Kidney (tissue), 14 donors: ENCODE results near the gene NCLN. TPM values are rescaled to one million over a fixed set of nuclear protein-coding genes. Genes with fewer than 3 reads are reported as not detected.
"Not testable (repeated sequence)": the region's sequence is repeated elsewhere in the genome, so short reads cannot be mapped to it uniquely, and the experiment has no call there.

ENCODE experiments used
- DNase-seq, 5 donors: peaks; one replicate each; pipeline ENCODE4 v3.0.0-alpha.2; 2013 to 2020
- FAIRE-seq: peaks from 2 replicates; lab custom pipeline; 2012; peaks lifted over from hg19 to GRCh38; lab: Jason Lieb, UNC
- H3K27ac ChIP-seq, 2 donors: one replicate each; pipeline ENCODE4 v1.7.0; 2013; ENCODE audit warnings: low read depth in 2 of 2, low read length in 2 of 2, inconsistent platforms in 1 of 2
- H3K27me3 ChIP-seq: one replicate; pipeline ENCODE4 v1.7.1; 2013; ENCODE audit warnings: low read length, inconsistent platforms; ENCODE audit not compliant: control insufficient read depth, insufficient read depth
- H3K36me3 ChIP-seq, 3 donors: one replicate each; pipeline versions ENCODE4 v1.7.0 to v1.7.1; 2013; ENCODE audit warnings: low read length in 3 of 3, control low read depth in 1 of 3, inconsistent platforms in 1 of 3; ENCODE audit not compliant: insufficient read depth in 3 of 3, control insufficient read depth in 2 of 3
- H3K4me1 ChIP-seq, 3 donors: one replicate each; pipeline versions ENCODE4 v1.7.0 to v1.7.1; 2013; ENCODE audit warnings: low read length in 3 of 3, inconsistent platforms in 1 of 3, low read depth in 1 of 3; ENCODE audit not compliant: control insufficient read depth in 2 of 3, insufficient read depth in 2 of 3
- H3K4me3 ChIP-seq, 3 donors: one replicate each; pipeline versions ENCODE4 v1.7.0 to v1.8.1; 2013; ENCODE audit warnings: low read length in 3 of 3, control low read depth in 1 of 3, inconsistent platforms in 1 of 3
- H3K9ac ChIP-seq, 3 donors: one replicate each; pipeline versions ENCODE4 v1.7.0 to v1.7.1; 2013; ENCODE audit warnings: low read length in 3 of 3, control low read depth in 1 of 3, inconsistent platforms in 1 of 3
- H3K9me3 ChIP-seq, 3 donors: one replicate each; pipeline versions ENCODE4 v1.7.0 to v1.7.1; 2013; ENCODE audit warnings: low read length in 3 of 3, control low read depth in 1 of 3, inconsistent platforms in 1 of 3; ENCODE audit not compliant: control insufficient read depth in 2 of 3, insufficient read depth in 1 of 3
- CTCF ChIP-seq: IDR thresholded peaks from 3 replicates; pipeline ENCODE4 v1.5.1; 2012; ENCODE audit warnings: mild to moderate bottlenecking, moderate library complexity, borderline replicate concordance; ENCODE audit not compliant: insufficient read depth; ENCODE audit errors: extremely low read depth
- intact Hi-C: fragments of 100-400 bp; cut with DNase I; formaldehyde crosslinking; loops from one replicate; pipeline ENCODE4 v1.11.1; 2022
- polyA plus RNA-seq: library from polyadenylated mRNA; stranded (reverse); fragments of 350-450 nt; fragmentation: Illumina TruSeq; extraction: RNeasy Lipid Tissue Mini Kit (QIAGEN cat#74804); gene quantifications from one replicate; pipeline ENCODE4 v1.2.3, GENCODE V29; 2014; ENCODE audit warnings: low read depth, low replicate concordance; ENCODE audit not compliant: insufficient read depth
- total RNA-seq: library from RNA; stranded (reverse); fragmentation: NEBNext Ultra II Directional; extraction: Animal tissue kit (Norgen Biotek cat#: 25700); gene quantifications from one replicate; pipeline ENCODE4 v1.2.1, GENCODE V29; 2021
- donor health status: control.
- donor health status: control.
- donor health status: control.
- donor health status: control.
- donor health status: control.
- donor health status: DM: yes; HTN: yes; CAD: no.
- donor health status: Normal renal cell carcinoma (clear cell type).

Gene NCLN
- total and polyA plus RNA-seq, 2 donors from 2014 or later, result 43.3 to 63.2 TPM

- Histone ChIP-seq H3K9me3 (no peaks in the 10 kb centered on the region), H3K4me1 (no peaks in the 10 kb centered on the region), H3K4me3 (no peak overlapping the region), H3K27me3 (no peaks in the 10 kb centered on the region), H3K36me3 (no peaks in the 10 kb centered on the region), H3K27ac (no peak overlapping the region), H3K9ac (no peak overlapping the region)
- intact Hi-C loops, result no loop called here
- FAIRE-seq (no peak), DNase-seq (no peak)
- TF ChIP-seq CTCF, result no peak
These were observed 18.0 kb upstream of the NCLN start for GRCh38 chr19:3167533-3168272.

- H3K27ac ChIP-seq, result no peak overlapping the region
- no peaks in the 10 kb centered on the region for H3K9me3 ChIP-seq
- H3K9ac ChIP-seq, result no peak overlapping the region
- H3K36me3 ChIP-seq, result no peaks in the 10 kb centered on the region
- peak in 1 of 5 donors; percentile 72 for DNase-seq
- H3K4me3 ChIP-seq, result no peak overlapping the region
- H3K27me3 ChIP-seq, result no peaks in the 10 kb centered on the region
- TF ChIP-seq CTCF, result no peak
- intact Hi-C loops, result no loop called here
- no peak for FAIRE-seq
- no peaks in the 10 kb centered on the region for H3K4me1 ChIP-seq
These were observed 13.6 kb upstream of the NCLN start for GRCh38 chr19:3171894-3172672.

- H3K27me3 ChIP-seq, H3K9ac ChIP-seq, H3K4me1 ChIP-seq, DNase-seq, H3K9me3 ChIP-seq, H3K27ac ChIP-seq, intact Hi-C loops, H3K36me3 ChIP-seq, FAIRE-seq, H3K4me3 ChIP-seq: not testable (repeated sequence)
These were observed 13.1 kb upstream of the NCLN start for GRCh38 chr19:3172673-3173000.
